Renal pelvis (tissue), 4 donors: ENCODE measurements around the gene CDH4. TPM values are rescaled to one million over a fixed set of nuclear protein-coding genes. Genes with fewer than 3 reads are reported as not detected.

Source experiments
- DNase-seq: peaks from one replicate; pipeline ENCODE4 v3.0.0-alpha.2; 2013
- polyA plus RNA-seq, 3 donors: library from polyadenylated mRNA; unstranded; fragments of 120-200 nt; gene quantifications; one replicate each; pipeline ENCODE4 v1.2.1, GENCODE V29; 2013; ENCODE audit not compliant: insufficient read length in 3 of 3

The CDH4 gene
- polyA plus RNA-seq, 3 donors, result 8.4 to 9.5 (median 8.7) TPM

DNA sequence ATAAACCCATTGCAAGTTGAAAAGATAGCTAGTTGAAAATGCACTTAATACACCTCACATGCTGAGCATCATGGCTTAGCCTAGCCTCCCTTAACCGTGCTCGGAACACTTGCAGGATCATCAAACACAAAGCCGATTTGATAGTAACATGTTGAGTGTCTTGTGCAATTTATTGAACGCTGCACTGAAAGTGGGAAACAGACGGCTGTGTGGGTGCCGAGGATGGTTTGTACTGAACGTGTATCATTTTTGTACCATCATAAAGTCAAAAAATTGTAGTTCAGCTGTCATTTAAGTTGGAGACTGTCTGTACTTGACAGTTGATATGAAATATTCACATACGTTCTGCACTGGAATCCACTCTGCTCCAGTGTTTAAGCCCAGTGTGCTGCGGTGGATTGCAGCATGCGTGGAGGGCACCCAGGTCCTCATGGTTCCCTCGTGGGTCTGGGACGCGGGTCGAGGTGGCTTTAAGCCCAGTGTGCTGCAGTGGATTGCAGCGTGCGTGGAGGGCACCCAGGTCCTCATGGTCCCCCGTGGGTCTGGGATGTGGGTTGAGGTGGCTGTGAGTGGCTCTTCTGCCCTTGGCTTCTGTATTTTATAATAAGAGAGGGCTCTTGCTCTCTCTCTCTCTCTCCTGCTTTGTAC, 77.0 kb downstream of the CDH4 start:
- DNase-seq, result no peak

DNA sequence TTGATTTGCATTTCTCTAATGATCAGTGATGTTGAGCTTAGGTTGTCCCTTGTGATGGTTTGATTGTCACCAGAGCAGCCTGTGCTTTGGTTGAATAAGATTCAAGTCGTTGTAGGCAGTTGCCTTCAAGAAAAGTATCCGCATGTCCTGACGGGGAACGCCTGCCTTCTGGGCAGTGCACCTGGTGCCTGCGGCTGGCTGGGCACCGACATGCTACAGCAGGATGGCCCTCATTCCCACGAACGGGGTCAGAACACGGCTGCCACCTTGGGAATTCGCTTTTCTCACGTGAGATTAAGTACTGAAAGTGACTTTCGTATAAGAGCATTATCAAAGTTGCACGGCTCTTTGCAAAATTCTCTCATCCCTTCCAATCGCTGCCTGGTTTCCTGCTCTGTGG, 78.4 kb downstream of the CDH4 start:
- DNase-seq, result no peak

DNA sequence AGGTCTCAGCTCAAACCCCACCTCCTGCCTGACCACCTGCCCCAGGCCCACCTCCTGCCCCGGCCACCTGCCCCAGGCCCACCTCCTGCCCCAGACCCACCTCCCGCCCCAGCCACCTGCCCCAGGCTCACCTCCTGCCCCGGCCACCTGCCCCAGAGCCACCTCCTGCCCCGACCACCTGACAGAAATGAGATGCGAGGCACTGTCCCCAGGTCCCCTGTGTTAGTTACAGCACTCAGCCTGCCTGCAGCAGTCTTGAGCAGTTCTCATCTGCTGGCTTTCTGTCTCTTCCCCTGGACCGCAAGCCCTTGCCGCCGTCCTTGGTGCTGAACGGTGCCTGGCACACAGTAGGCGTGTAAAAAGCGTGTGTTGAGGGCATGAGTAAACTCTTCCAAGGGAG, 79.5 kb downstream of the CDH4 start:
- no peak for DNase-seq

- no peak for DNase-seq
Observed at GRCh38 chr20:61332016-61332975, 80.2 kb downstream of the CDH4 start.

GRCh38 chr20:61333484-61334108, 81.5 kb downstream of the CDH4 start:
- DNase-seq, result no peak

- DNase-seq, result no peak
Observed at GRCh38 chr20:61340157-61340556, 88.1 kb downstream of the CDH4 start.

DNA sequence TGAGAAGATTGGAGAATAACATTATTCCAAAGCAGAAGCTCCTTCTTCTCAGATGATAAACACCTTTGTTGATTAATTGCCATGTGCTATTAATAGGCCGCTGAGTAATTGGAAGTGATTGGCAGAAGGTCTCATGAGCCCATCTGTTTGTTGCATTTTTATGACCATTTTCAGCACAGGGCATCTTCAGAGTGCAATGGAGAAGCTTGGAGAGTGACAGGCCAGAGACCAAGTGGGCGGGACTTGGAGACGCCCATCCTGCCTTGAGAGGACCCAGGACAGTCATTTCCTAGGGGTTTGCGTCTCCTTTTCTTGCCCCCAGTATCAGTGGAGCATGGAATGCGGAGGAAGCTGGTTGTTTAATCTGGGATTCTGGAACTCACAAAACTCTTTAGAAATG, 89.5 kb downstream of the CDH4 start:
- DNase-seq, result no peak

GRCh38 chr20:61343934-61344333, 91.9 kb downstream of the CDH4 start:
- DNase-seq, result no peak

DNA sequence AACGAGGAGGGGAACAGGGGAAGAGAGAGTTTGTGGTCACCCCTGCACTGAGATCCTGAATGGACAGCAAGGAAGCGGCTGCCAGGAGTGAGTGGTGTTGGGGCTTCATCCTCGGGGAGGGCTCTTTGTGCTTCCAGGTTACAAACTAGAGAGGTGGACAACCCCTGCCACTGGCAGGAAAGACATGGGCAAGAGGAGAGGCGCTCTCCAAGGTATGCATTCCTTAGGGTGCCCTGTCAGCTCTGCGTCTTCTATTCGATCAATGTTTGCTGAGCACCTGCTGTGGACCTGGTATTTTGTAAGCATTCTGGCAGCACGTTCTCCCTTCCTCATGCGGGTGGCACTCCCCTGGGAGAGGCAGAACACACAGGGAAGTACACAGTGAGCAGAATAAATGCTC, 93.6 kb downstream of the CDH4 start:
- no peak for DNase-seq

DNA sequence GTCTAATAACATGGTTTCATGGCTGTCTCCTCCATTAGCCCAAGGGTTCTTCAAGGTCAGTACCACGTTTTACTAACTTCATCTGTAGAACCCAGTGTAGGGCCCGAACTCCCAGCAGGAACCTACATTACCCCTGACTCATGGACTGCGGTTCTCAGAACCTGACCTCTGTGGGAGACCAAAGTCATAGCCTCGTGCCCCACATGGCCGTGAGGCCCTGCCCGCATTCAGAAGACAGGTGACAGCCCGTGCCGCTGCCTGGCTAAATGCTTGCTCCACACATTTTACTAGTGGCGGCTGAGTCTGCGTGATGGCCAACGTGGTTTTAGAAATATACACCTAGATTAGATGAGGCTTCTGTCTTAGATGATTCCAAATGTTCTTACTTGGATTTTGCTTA, 94.9 kb downstream of the CDH4 start:
- DNase-seq, result no peak

- no peak for DNase-seq
Observed at GRCh38 chr20:61347443-61347842, 95.4 kb downstream of the CDH4 start.

- no peak for DNase-seq
Observed at GRCh38 chr20:61349447-61350165, 97.5 kb downstream of the CDH4 start.

DNA sequence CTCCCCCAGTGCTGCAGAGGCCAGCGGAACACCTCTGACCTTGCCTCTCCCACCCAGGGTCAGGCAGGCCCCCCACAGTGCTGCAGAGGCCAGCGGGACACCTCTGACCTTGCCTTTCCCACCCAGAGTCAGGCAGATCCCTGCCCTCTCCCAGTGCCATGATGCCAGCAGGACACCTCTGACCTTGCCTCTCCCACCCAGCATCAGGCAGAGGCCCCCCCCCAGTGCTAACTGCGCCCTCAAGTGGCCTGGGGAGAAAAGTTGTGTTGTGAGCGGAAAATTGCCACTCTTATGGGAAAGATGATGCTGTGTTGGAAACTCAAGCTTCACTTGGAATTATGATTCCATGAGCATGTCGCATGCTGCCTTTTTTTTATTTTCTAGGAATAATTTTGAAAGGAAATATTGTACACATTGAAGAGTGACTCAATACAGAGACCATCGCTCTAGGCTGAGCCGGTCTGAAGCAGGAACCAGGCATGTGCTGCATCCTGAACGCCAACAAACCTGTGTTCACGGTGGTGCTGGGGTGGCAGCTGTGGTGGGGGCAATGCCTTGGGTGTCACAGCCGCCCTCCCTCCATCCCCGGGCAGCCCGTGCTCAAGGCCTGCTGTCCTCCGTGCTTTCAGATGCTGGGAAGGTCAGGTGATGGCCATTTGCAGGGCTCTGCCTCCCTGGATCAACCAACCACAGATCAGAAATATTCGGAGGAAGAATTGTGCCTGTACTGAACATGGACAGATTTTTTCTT, 98.6 kb downstream of the CDH4 start:
- DNase-seq, result no peak

GRCh38 chr20:61352346-61353260, 100.5 kb downstream of the CDH4 start:
- no peak for DNase-seq

- DNase-seq, result no peak
Observed at GRCh38 chr20:61353261-61354000, 101.4 kb downstream of the CDH4 start.

GRCh38 chr20:61354001-61354390, 101.9 kb downstream of the CDH4 start:
- DNase-seq, result no peak

- no peak for DNase-seq
Observed at GRCh38 chr20:61354501-61354900, 102.4 kb downstream of the CDH4 start.

DNA sequence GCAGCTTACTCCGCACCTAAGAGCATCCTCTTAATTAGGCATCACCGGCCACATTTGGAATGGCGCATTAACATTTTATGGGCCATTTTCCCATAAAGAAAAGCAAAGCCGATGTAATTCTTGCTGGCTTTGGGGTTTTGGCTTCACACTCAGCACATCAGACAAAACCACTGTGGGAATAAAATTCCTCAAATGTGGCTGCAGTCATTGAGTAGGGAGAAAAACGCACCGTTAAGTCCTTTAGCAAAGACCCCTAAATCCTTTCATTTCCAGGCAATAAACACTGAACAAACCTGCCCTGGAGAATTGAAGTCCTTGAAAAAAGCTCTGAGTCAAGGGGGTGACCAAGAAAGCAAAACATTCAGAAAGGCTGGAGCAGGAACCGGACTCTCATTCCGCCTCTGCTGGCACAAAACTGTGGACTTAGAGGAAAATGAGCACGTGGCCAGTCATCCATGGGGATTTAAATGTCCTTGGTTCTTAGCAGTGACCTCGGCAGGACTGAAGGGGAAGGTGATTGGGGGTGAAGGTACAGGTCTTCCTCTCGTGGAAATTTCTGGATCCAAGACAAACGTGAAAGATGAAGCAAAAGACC, 102.9 kb downstream of the CDH4 start:
- no peak for DNase-seq

GRCh38 chr20:61355585-61355984, 103.5 kb downstream of the CDH4 start:
- DNase-seq, result no peak
